Spinal cord (tissue), 10 donors: ENCODE results near the gene CCL1. TPM values are rescaled to one million over a fixed set of nuclear protein-coding genes. Genes with fewer than 3 reads are reported as not detected.
"Not testable (repeated sequence)": the region's sequence is repeated elsewhere in the genome, so short reads cannot be mapped to it uniquely, and the experiment has no call there.

ENCODE experiments used
- DNase-seq, 6 donors: peaks; one replicate each; pipeline versions ENCODE4 v3.0.0 to v3.0.0-alpha.2; 2013 to 2015; ENCODE audit warnings: low spot score in 6 of 6, low read depth in 4 of 6
- H3K27ac ChIP-seq: one replicate; pipeline ENCODE4 v1.5.1; 2013; ENCODE audit warnings: low read depth, low read length, control low read depth
- H3K27me3 ChIP-seq: one replicate; pipeline ENCODE4 v1.6.1; 2013; ENCODE audit warnings: low read length; ENCODE audit not compliant: control insufficient read depth, insufficient read depth
- H3K36me3 ChIP-seq: one replicate; pipeline ENCODE4 v1.6.1; 2013; ENCODE audit warnings: low read length; ENCODE audit not compliant: control insufficient read depth, insufficient read depth
- H3K4me1 ChIP-seq: one replicate; pipeline ENCODE4 v1.6.1; 2013; ENCODE audit warnings: low read length; ENCODE audit not compliant: control insufficient read depth, insufficient read depth
- H3K4me3 ChIP-seq: one replicate; pipeline ENCODE4 v1.5.1; 2013; ENCODE audit warnings: low read depth, low read length, control low read depth
- H3K9me3 ChIP-seq: one replicate; pipeline ENCODE4 v1.6.1; 2013; ENCODE audit warnings: low read length; ENCODE audit not compliant: control insufficient read depth, insufficient read depth
- WGBS: methylation state at CpG from one replicate; pipeline ENCODE4 v1.1.5; 2013; ENCODE audit warnings: missing lambda C conversion rate; ENCODE audit not compliant: insufficient coverage; 5-methylcytosine and 5-hydroxymethylcytosine counted together
- polyA plus RNA-seq, 2 donors: library from polyadenylated mRNA; unstranded; fragments of 120-200 nt; gene quantifications; one replicate each; pipeline ENCODE4 v1.2.1, GENCODE V29; 2013; ENCODE audit not compliant: insufficient read length in 2 of 2
- total RNA-seq, 2 donors: library from RNA; depleted of rRNA in 1 of 2; stranded (reverse); fragments of 120-200 nt in 1 of 2; fragments of >200 nt in 1 of 2; gene quantifications; one replicate each; pipeline versions ENCODE4 v1.2.3 to v1.2.4, GENCODE V29; 2013 to 2014
- donor health status: healthy.

Gene CCL1
- total and polyA plus RNA-seq, 4 donors: not detected

GRCh38 chr17:34349751-34350150 is 13.3 kb downstream of the CCL1 start:
- H3K4me3 ChIP-seq: no peak overlapping the region
- no peaks in the 10 kb centered on the region for H3K4me1 ChIP-seq
- no peaks in the 10 kb centered on the region for H3K9me3 ChIP-seq
- no peaks in the 10 kb centered on the region for H3K36me3 ChIP-seq
- 43% methylated on average over 3 of the region's 4 CpGs for WGBS
- H3K27ac ChIP-seq: no peak overlapping the region
- no peaks in the 10 kb centered on the region for H3K27me3 ChIP-seq
- DNase-seq: peak in 2 of 6 donors; percentile 14 to 65

- no peaks in the 10 kb centered on the region for H3K9me3 ChIP-seq
- H3K27ac ChIP-seq: no peak overlapping the region
- H3K27me3 ChIP-seq: no peaks in the 10 kb centered on the region
- no peak for DNase-seq
- H3K36me3 ChIP-seq: no peaks in the 10 kb centered on the region
- H3K4me3 ChIP-seq: no peak overlapping the region
- no peaks in the 10 kb centered on the region for H3K4me1 ChIP-seq
- 72% methylated on average over 2 of the region's 4 CpGs for WGBS
Measured at GRCh38 chr17:34347063-34347462, 16.0 kb downstream of the CCL1 start.

DNA sequence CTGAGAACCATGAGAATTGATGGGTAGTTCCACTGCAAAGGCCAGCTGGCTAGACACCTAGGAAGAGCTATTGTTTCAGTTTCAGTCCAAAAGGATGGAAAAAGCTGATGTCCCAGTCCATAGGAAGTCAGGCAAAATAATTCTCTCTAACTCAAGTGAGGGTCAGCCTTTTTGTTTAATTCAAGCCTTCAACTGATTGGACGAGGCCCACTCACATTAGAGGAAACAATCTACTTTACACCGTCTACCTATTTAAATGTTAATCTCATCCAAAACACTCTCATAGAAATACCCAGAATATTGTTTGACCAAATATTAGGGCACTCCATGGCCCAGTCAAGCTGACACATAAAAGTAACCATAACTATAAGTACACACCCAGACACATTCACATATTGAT is 21.1 kb downstream of the CCL1 start:
- no peak overlapping the region for H3K27ac ChIP-seq
- DNase-seq: no peak
- H3K4me3 ChIP-seq: no peak overlapping the region
- no peaks in the 10 kb centered on the region for H3K36me3 ChIP-seq
- no peaks in the 10 kb centered on the region for H3K27me3 ChIP-seq
- H3K4me1 ChIP-seq: no peaks in the 10 kb centered on the region
- H3K9me3 ChIP-seq: no peaks in the 10 kb centered on the region
- WGBS: 100% methylated on average over 2 of the region's 2 CpGs

GRCh38 chr17:34339138-34339770 is 23.8 kb downstream of the CCL1 start:
- 100% methylated on average over 1 of the region's 3 CpGs for WGBS
- Histone ChIP-seq H3K36me3 (no peaks in the 10 kb centered on the region), H3K27me3 (no peaks in the 10 kb centered on the region), H3K4me1 (no peaks in the 10 kb centered on the region), H3K27ac (no peak overlapping the region), H3K9me3 (no peaks in the 10 kb centered on the region), H3K4me3 (no peak overlapping the region)
- no peak for DNase-seq

- no peak for DNase-seq
- Histone ChIP-seq H3K4me3 (no peak overlapping the region), H3K27ac (no peak overlapping the region), H3K4me1 (no peaks in the 10 kb centered on the region), H3K27me3 (no peaks in the 10 kb centered on the region), H3K9me3 (no peaks in the 10 kb centered on the region), H3K36me3 (no peaks in the 10 kb centered on the region)
- WGBS: no CpG with 5 or more reads among the region's 1 CpG
Measured at GRCh38 chr17:34337701-34338100, 25.3 kb downstream of the CCL1 start.

DNA sequence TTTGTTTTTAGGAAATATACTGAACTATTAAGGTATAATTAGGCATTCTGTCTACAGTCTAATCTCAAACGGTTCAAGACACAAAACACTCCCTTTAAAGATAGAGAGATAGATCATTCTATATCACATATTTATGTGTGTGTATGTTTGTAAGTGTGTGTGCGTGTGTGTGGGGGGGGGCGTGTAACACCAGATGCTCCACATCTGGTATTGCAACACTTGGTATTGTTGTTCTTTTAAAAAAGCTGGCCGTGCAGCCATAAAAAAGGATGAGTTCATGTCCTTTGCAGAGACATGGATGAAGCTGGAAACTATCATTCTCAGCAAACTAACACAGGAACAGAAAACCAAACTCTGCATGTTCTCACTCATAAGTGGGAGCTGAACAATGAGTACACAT is 35.5 kb downstream of the CCL1 start:
- WGBS: no CpG with 5 or more reads among the region's 4 CpGs
- H3K27ac ChIP-seq, H3K4me1 ChIP-seq, H3K36me3 ChIP-seq, H3K9me3 ChIP-seq, H3K27me3 ChIP-seq, DNase-seq, H3K4me3 ChIP-seq: not testable (repeated sequence)

DNA sequence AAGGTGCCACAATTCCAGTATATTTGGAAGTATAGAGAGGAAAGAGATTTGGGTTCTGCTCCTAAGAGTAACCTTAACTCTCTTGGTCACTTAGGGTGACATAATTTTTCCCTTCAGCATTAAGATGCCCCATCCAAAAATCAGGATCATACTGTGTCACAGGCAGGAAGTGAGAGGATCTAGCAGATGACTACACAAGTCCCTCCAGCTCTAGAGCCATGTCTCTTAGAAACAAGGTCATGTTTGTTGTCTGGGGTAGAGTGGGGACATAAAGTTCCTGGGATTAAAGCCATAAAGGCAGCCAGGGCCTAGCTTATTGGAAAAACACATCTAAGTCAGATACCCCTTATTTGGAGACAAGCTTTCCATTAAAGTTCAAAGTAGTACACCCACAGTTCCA is 41.1 kb downstream of the CCL1 start:
- H3K27ac ChIP-seq: no peak overlapping the region
- no peak overlapping the region for H3K4me3 ChIP-seq
- no peaks in the 10 kb centered on the region for H3K27me3 ChIP-seq
- DNase-seq: no peak
- H3K9me3 ChIP-seq: no peaks in the 10 kb centered on the region
- H3K36me3 ChIP-seq: no peaks in the 10 kb centered on the region
- H3K4me1 ChIP-seq: peaks cover 4% of the 10 kb centered on the region

GRCh38 chr17:34319039-34319483 is 44.0 kb downstream of the CCL1 start, which contains the start of gene CCL8:
CCL8 (plus strand) TSS chr17:34319435; CDS start chr17:34319502, 67 bp downstream.
- Histone ChIP-seq H3K4me1 (peaks cover 4% of the 10 kb centered on the region), H3K4me3 (no peak within 1 kb of the TSS), H3K36me3 (no peaks in the 10 kb centered on the region), H3K27ac (no peak within 1 kb of the TSS), H3K27me3 (no peaks in the 10 kb centered on the region), H3K9me3 (no peaks in the 10 kb centered on the region)
- no peak for DNase-seq
- WGBS: 65% methylated on average over 2 of the region's 2 CpGs

- no peaks in the 10 kb centered on the region for H3K9me3 ChIP-seq
- no peaks in the 10 kb centered on the region for H3K27me3 ChIP-seq
- H3K27ac ChIP-seq: no peak overlapping the region
- peaks cover 4% of the 10 kb centered on the region for H3K4me1 ChIP-seq
- H3K36me3 ChIP-seq: no peaks in the 10 kb centered on the region
- no peak for DNase-seq
- WGBS: no CpG with 5 or more reads among the region's 3 CpGs
- H3K4me3 ChIP-seq: no peak overlapping the region
Measured at GRCh38 chr17:34318474-34318873, 44.6 kb downstream of the CCL1 start.

- Histone ChIP-seq H3K36me3 (no peaks in the 10 kb centered on the region), H3K9me3 (no peaks in the 10 kb centered on the region), H3K4me1 (peaks cover 2% of the 10 kb centered on the region), H3K27ac (no peak overlapping the region), H3K4me3 (no peak overlapping the region), H3K27me3 (no peaks in the 10 kb centered on the region)
- WGBS: 84% methylated on average over 4 of the region's 4 CpGs
- no peak for DNase-seq
Measured at GRCh38 chr17:34314279-34314678, 48.8 kb downstream of the CCL1 start.
